HEK293 (cell line): ENCODE results near the gene AVP.
A peak's percentile ranks its signal among the peaks of the same experiment; 100 is the strongest.

ENCODE experiments used
- CTCF ChIA-PET: fragments of 350-600 bp; formaldehyde crosslinking; extraction: SDS; loops from one replicate; lab custom pipeline; 2021; ENCODE audit warnings: antibody characterized with exemption; lab: Yijun Ruan, JAX
- POLR2A ChIA-PET: fragments of 300-600 bp; formaldehyde crosslinking; extraction: SDS; loops from one replicate; lab custom pipeline; 2020; ENCODE audit warnings: antibody characterized with exemption, inconsistent platforms; lab: Yijun Ruan, JAX
- H3K27ac ChIP-seq: fragments of 200-500 bp; sonication (Bioruptor generic); 2 replicates; pipeline ENCODE4 v1.5.1; 2014; ENCODE audit warnings: low read depth, low read length, control low read depth, inconsistent platforms; ENCODE audit errors: extremely low read depth
- H3K36me3 ChIP-seq, 2 experiments: fragments of 200-500 bp in 1 of 2; sonication (Bioruptor generic) in 1 of 2; 1 replicate in 1 of 2; 2 replicates in 1 of 2; pipeline ENCODE4 v1.5.1; 2014 to 2017; ENCODE audit warnings: inconsistent platforms in 2 of 2, low read length in 2 of 2; ENCODE audit not compliant: control insufficient read depth in 2 of 2, insufficient read depth in 1 of 2
- H3K4me1 ChIP-seq: fragments of 200-500 bp; sonication (Bioruptor generic); 2 replicates; pipeline ENCODE4 v1.5.1; 2014; ENCODE audit warnings: mild to moderate bottlenecking, low read length, inconsistent platforms; ENCODE audit not compliant: control insufficient read depth, insufficient read depth
- H3K4me3 ChIP-seq: 2 replicates; pipeline ENCODE4 v1.5.1; 2011; ENCODE audit warnings: low read depth, mild to moderate bottlenecking, control low read depth, low read length, moderate library complexity
- H3K9me3 ChIP-seq: fragments of 200-500 bp; sonication (Bioruptor generic); 2 replicates; pipeline ENCODE4 v1.5.1; 2014; ENCODE audit warnings: low read depth, low read length, inconsistent platforms; ENCODE audit not compliant: control insufficient read depth, insufficient read depth
- HOXA7 ChIP-seq: sonication (generic); formaldehyde crosslinking; IDR thresholded peaks from 2 replicates; pipeline ENCODE4 v1.8.1; 2022; ENCODE audit warnings: missing genetic modification reagents, borderline replicate concordance
- HOXC10 ChIP-seq: sonication (generic); formaldehyde crosslinking; IDR thresholded peaks from 2 replicates; pipeline ENCODE4 v1.8.1; 2023; ENCODE audit warnings: mild to moderate bottlenecking, missing genetic modification reagents
- INSM2 ChIP-seq: fragments of 450-650 bp; formaldehyde crosslinking; IDR thresholded peaks from 2 replicates; pipeline ENCODE4 v1.5.1; 2016; ENCODE audit warnings: missing biosample characterization, missing genetic modification characterization
- PATZ1 ChIP-seq: fragments of 450-650 bp; formaldehyde crosslinking; IDR thresholded peaks from 2 replicates; pipeline ENCODE4 v1.5.1; 2016; ENCODE audit warnings: missing biosample characterization, missing genetic modification characterization
- PRDM6 ChIP-seq: fragments of 450-650 bp; formaldehyde crosslinking; IDR thresholded peaks from 2 replicates; pipeline ENCODE4 v1.5.1; 2017; ENCODE audit warnings: missing biosample characterization, missing genetic modification characterization
- RBAK ChIP-seq: fragments of 450-650 bp; formaldehyde crosslinking; IDR thresholded peaks from 2 replicates; pipeline ENCODE4 v1.5.1; 2016; ENCODE audit warnings: missing biosample characterization, missing genetic modification characterization
- SP7 ChIP-seq: fragments of 450-650 bp; formaldehyde crosslinking; IDR thresholded peaks from 2 replicates; pipeline ENCODE4 v1.5.1; 2016; ENCODE audit warnings: missing biosample characterization, missing genetic modification characterization
- YY2 ChIP-seq: fragments of 450-650 bp; formaldehyde crosslinking; IDR thresholded peaks from 2 replicates; pipeline ENCODE4 v1.5.1; 2016; ENCODE audit warnings: missing biosample characterization, missing genetic modification characterization
- ZBTB48 ChIP-seq: fragments of 450-650 bp; formaldehyde crosslinking; IDR thresholded peaks from 2 replicates; pipeline ENCODE4 v1.5.1; 2016; ENCODE audit warnings: missing biosample characterization, missing genetic modification characterization
- ZNF16 ChIP-seq: fragments of 450-650 bp; formaldehyde crosslinking; IDR thresholded peaks from 2 replicates; pipeline ENCODE4 v1.5.1; 2016; ENCODE audit warnings: low read depth, missing biosample characterization, missing genetic modification characterization
- ZNF169 ChIP-seq: fragments of 450-650 bp; formaldehyde crosslinking; IDR thresholded peaks from 2 replicates; pipeline ENCODE4 v1.5.1; 2016; ENCODE audit warnings: missing biosample characterization, missing genetic modification characterization
- ZNF19 ChIP-seq: fragments of 450-650 bp; formaldehyde crosslinking; IDR thresholded peaks from 2 replicates; pipeline ENCODE4; 2016; ENCODE audit warnings: missing biosample characterization, missing genetic modification characterization, low read depth
- ZNF24 ChIP-seq: fragments of 450-650 bp; formaldehyde crosslinking; IDR thresholded peaks from 2 replicates; pipeline ENCODE4 v1.5.1; 2016; ENCODE audit warnings: missing biosample characterization, missing genetic modification characterization
- ZNF248 ChIP-seq: fragments of 450-650 bp; formaldehyde crosslinking; IDR thresholded peaks from 2 replicates; pipeline ENCODE4 v1.5.1; 2017; ENCODE audit warnings: missing biosample characterization, missing genetic modification characterization
- ZNF394 ChIP-seq: fragments of 450-650 bp; formaldehyde crosslinking; IDR thresholded peaks from 2 replicates; pipeline ENCODE4 v1.5.1; 2016; ENCODE audit warnings: missing biosample characterization, missing genetic modification characterization, mild to moderate bottlenecking, moderate library complexity, borderline replicate concordance
- ZNF416 ChIP-seq: fragments of 450-650 bp; formaldehyde crosslinking; IDR thresholded peaks from 2 replicates; pipeline ENCODE4 v1.5.1; 2016; ENCODE audit warnings: missing biosample characterization, missing genetic modification characterization
- ZNF580 ChIP-seq: fragments of 450-650 bp; formaldehyde crosslinking; IDR thresholded peaks from 2 replicates; pipeline ENCODE4 v1.5.1; 2016; ENCODE audit warnings: missing biosample characterization, missing genetic modification characterization
- ZNF626 ChIP-seq: fragments of 450-650 bp; sonication (Bioruptor Pico); formaldehyde crosslinking; IDR thresholded peaks from 2 replicates; pipeline ENCODE4 v1.5.1; 2018; ENCODE audit warnings: missing biosample characterization, missing genetic modification characterization, inconsistent platforms
- ZNF747 ChIP-seq: fragments of 450-650 bp; formaldehyde crosslinking; IDR thresholded peaks from 2 replicates; pipeline ENCODE4 v1.5.1; 2016; ENCODE audit warnings: missing biosample characterization, missing genetic modification characterization
- ZNF776 ChIP-seq: fragments of 450-650 bp; formaldehyde crosslinking; IDR thresholded peaks from 2 replicates; pipeline ENCODE4 v1.5.0; 2017; ENCODE audit warnings: missing biosample characterization, missing genetic modification characterization, borderline replicate concordance
- ZNF792 ChIP-seq: fragments of 450-650 bp; formaldehyde crosslinking; IDR thresholded peaks from 2 replicates; pipeline ENCODE4 v1.5.1; 2016; ENCODE audit warnings: missing biosample characterization, missing genetic modification characterization
- ZNF830 ChIP-seq: fragments of 450-650 bp; IDR thresholded peaks from 2 replicates; pipeline ENCODE4 v1.5.0; 2018; ENCODE audit warnings: missing biosample characterization, missing genetic modification characterization, low read depth, mild to moderate bottlenecking, moderate library complexity

Gene AVP

GRCh38 chr20:3100480-3100879, 16.0 kb upstream of the AVP start (continued):
- TF ChIP-seq INSM2 (no peak), ZNF830 (no peak), ZNF416 (no peak), PATZ1 (tag by site-specific recombination) (no peak), ZNF792 (tag by site-specific recombination) (no peak), YY2 (tag by site-specific recombination) (no peak), HOXC10 (CRISPR knock-in tag) (no peak), RBAK (tag by site-specific recombination) (no peak)

- Histone ChIP-seq H3K27ac (no peak overlapping the region), H3K36me3 (no peaks in the 10 kb centered on the region), H3K4me1 (no peaks in the 10 kb centered on the region), H3K4me3 (no peak overlapping the region), H3K9me3 (no peaks in the 10 kb centered on the region)
- CTCF ChIA-PET, result interaction anchor here (0.6 to 1.1 kb wide), 5 partner anchors 10 to 1398 kb away, joined by 3 to 4 read pairs (median 3); no protein-coding TSS in a partner anchor
- POLR2A ChIA-PET, result no interaction called here
- TF ChIP-seq ZNF580 (tag by site-specific recombination), result no peak
- 0 out of 2 replicates have a peak, but pooled peaks have one; percentile 18 for TF ChIP-seq ZNF16
- TF ChIP-seq HOXA7 (CRISPR knock-in tag), result no peak
- TF ChIP-seq, all 188 proteins: peak for 1
Measured at GRCh38 chr20:3094848-3095629, 10.5 kb upstream of the AVP start.

GRCh38 chr20:3093861-3094361, 9.4 kb upstream of the AVP start:
- Histone ChIP-seq H3K4me3 (no peak overlapping the region), H3K27ac (no peak overlapping the region), H3K9me3 (no peaks in the 10 kb centered on the region), H3K36me3 (no peaks in the 10 kb centered on the region), H3K4me1 (no peaks in the 10 kb centered on the region)
- TF ChIP-seq ZNF394 (tag by site-specific recombination), result peak; percentile 46; the same call in 1 of the 2 replicates
- no peak for TF ChIP-seq SP7 (tag by site-specific recombination)
- ChIA-PET POLR2A (interaction anchor here (0.5 kb wide), 1 partner anchor 51 kb away, joined by 4 read pairs; no protein-coding TSS in a partner anchor), CTCF (no interaction called here)

- Histone ChIP-seq H3K27ac (no peak overlapping the region), H3K36me3 (no peaks in the 10 kb centered on the region), H3K4me1 (no peaks in the 10 kb centered on the region), H3K4me3 (no peak overlapping the region), H3K9me3 (no peaks in the 10 kb centered on the region)
- ChIA-PET POLR2A (no interaction called here), CTCF (interaction anchor here (0.6 to 0.8 kb wide), 4 partner anchors 39 to 851 kb away, joined by 3 to 5 read pairs (median 4); no protein-coding TSS in a partner anchor)
- TF ChIP-seq ZNF19 (tag by site-specific recombination) (no peak), PRDM6 (tag by site-specific recombination) (no peak), ZNF24 (no peak), ZBTB48 (tag by site-specific recombination) (no peak), ZNF747 (no peak), ZNF626 (tag by site-specific recombination) (no peak), ZNF169 (no peak), ZNF248 (tag by site-specific recombination) (no peak), ZNF776 (tag by site-specific recombination) (no peak)
Measured at GRCh38 chr20:3092611-3093379, 8.3 kb upstream of the AVP start.
